ENCODE measurements around the gene FAM170B. TPM values are rescaled to one million over a fixed set of nuclear protein-coding genes. Genes with fewer than 3 reads are reported as not detected.

Gene FAM170B
- not detected in 2 replicates for total RNA-seq (ENCODE audit: low replicate concordance)

GRCh38 chr10:49133706-49134248 is at the start of gene FAM170B:
Gene FAM170B, minus strand, starts transcription at chr10:49134021. Its CDS starts 103 bp downstream, at chr10:49133918.
- TF ChIP-seq CTCF (IDR thresholded peaks at IDR 0.05; ENCODE audit: insufficient read depth, low read length) = no peak
- no peak for DNase-seq (ENCODE audit: low read depth)

GRCh38 chr10:49182776-49183175 is 49.0 kb upstream of the FAM170B start:
- no peak for TF ChIP-seq CTCF (IDR thresholded peaks at IDR 0.05; ENCODE audit: insufficient read depth, low read length)
- no peak overlapping the region for H3K4me3 ChIP-seq (ENCODE audit: low read depth, low read length)

More at GRCh38 chr10:49133706-49134248, at the start of gene FAM170B:
- no peak within 1 kb of the TSS for H3K4me3 ChIP-seq (ENCODE audit: low read depth, low read length)

GRCh38 chr10:49180444-49180860 is 46.6 kb upstream of the FAM170B start:
- no peak for TF ChIP-seq CTCF (IDR thresholded peaks at IDR 0.05; ENCODE audit: insufficient read depth, low read length)
- DNase-seq (ENCODE audit: low read depth) = no peak
- H3K4me3 ChIP-seq (ENCODE audit: low read depth, low read length) = no peak overlapping the region

More at GRCh38 chr10:49182776-49183175, 49.0 kb upstream of the FAM170B start:
- no peak for DNase-seq (ENCODE audit: low read depth)

- no peak for TF ChIP-seq CTCF (IDR thresholded peaks at IDR 0.05; ENCODE audit: insufficient read depth, low read length)
Measured at GRCh38 chr10:49179699-49180443, 46.0 kb upstream of the FAM170B start.

GRCh38 chr10:49178489-49179471 is 45.0 kb upstream of the FAM170B start:
- TF ChIP-seq CTCF (IDR thresholded peaks at IDR 0.05; ENCODE audit: insufficient read depth, low read length) = no peak
- no peak overlapping the region for H3K4me3 ChIP-seq (ENCODE audit: low read depth, low read length)
- DNase-seq (ENCODE audit: low read depth) = no peak

More at GRCh38 chr10:49179699-49180443, 46.0 kb upstream of the FAM170B start:
- DNase-seq (ENCODE audit: low read depth) = no peak
- H3K4me3 ChIP-seq (ENCODE audit: low read depth, low read length) = no peak overlapping the region

Measured in fibroblast of the aortic adventitia (primary cell).